Left ventricle myocardium inferior (tissue), 1 donor: Measurements from ENCODE around the gene EXOG. TPM values are rescaled to one million over a fixed set of nuclear protein-coding genes. Genes with fewer than 3 reads are reported as not detected.
"Not testable (repeated sequence)": the region's sequence is repeated elsewhere in the genome, so short reads cannot be mapped to it uniquely, and the experiment has no call there.

Source experiments
- DNase-seq: peaks from one replicate; pipeline ENCODE4 v3.0.0-alpha.2; 2020
- H3K27ac ChIP-seq: fragments of 200-600 bp; replicated peaks from 2 replicates; pipeline ENCODE4 v1.8.0; 2021
- H3K27me3 ChIP-seq: fragments of 200-600 bp; 2 replicates; pipeline ENCODE4 v1.8.0; 2021; ENCODE audit warnings: low read depth
- H3K36me3 ChIP-seq: fragments of 200-600 bp; 2 replicates; pipeline ENCODE4 v1.8.0; 2021
- H3K4me1 ChIP-seq: fragments of 200-600 bp; 2 replicates; pipeline ENCODE4 v1.8.0; 2021
- H3K4me3 ChIP-seq: fragments of 200-600 bp; 2 replicates; pipeline ENCODE4 v1.8.0; 2021; ENCODE audit warnings: mild to moderate bottlenecking, moderate library complexity
- H3K9me3 ChIP-seq: fragments of 200-600 bp; replicated peaks from 2 replicates; pipeline ENCODE4 v1.8.0; 2021
- CTCF ChIP-seq: fragments of 200-600 bp; IDR thresholded peaks from 2 replicates; pipeline ENCODE4 v1.8.0; 2021; ENCODE audit warnings: antibody characterized with exemption, mild to moderate bottlenecking, borderline replicate concordance
- intact Hi-C: fragments of 100-400 bp; cut with micrococcal nuclease; formaldehyde crosslinking; loops from one replicate; pipeline ENCODE4 v1.11.0; 2022
- total RNA-seq: library from RNA; stranded (reverse); fragmentation: NEBNext Ultra II Directional; extraction: Animal tissue kit (Norgen Biotek cat#: 25700); gene quantifications from one replicate; pipeline ENCODE4 v1.2.1, GENCODE V29; 2021
- donor health status: DM: no; HTN: yes; CAD: no; lungs with severe emphysema.

EXOG gene
- total RNA-seq, 1 donor from 2014 or later, result 27.9 TPM

- Histone ChIP-seq H3K9me3 (no peaks in the 10 kb centered on the region), H3K36me3 (peaks cover 31% of the 10 kb centered on the region), H3K27ac (no peak overlapping the region), H3K4me3 (no peak overlapping the region), H3K27me3 (no peaks in the 10 kb centered on the region), H3K4me1 (peaks cover 22% of the 10 kb centered on the region)
- no peak for DNase-seq
- TF ChIP-seq CTCF, result no peak
- intact Hi-C loops, result no loop called here
Measured at GRCh38 chr3:38564631-38565338, 68.6 kb downstream of the EXOG start.

- DNase-seq, result no peak
- Histone ChIP-seq H3K27ac (peak overlapping the region; percentile 33), H3K4me1 (peaks cover 22% of the 10 kb centered on the region), H3K9me3 (no peaks in the 10 kb centered on the region), H3K36me3 (peaks cover 30% of the 10 kb centered on the region), H3K4me3 (no peak overlapping the region), H3K27me3 (no peaks in the 10 kb centered on the region)
- TF ChIP-seq CTCF, result no peak
- intact Hi-C loops, result no loop called here
Measured at GRCh38 chr3:38565339-38566214, 69.4 kb downstream of the EXOG start.

DNA sequence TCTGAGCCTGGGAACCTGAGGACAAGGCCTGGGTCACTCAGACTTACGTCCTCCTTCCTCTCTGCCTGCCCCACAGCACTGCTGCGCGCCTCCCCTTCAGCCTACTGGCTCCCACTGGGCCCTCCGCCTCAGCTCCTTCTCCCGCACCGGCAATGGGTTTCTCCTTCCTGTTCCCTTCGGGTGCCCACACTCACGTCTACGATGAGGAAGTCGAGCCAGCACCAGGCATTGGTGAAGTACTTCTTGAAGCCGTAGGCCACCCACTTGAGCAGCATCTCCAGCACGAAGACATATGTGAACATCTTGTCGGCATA, 70.0 kb downstream of the EXOG start:
- H3K27ac ChIP-seq, result peak overlapping the region; percentile 33
- no peaks in the 10 kb centered on the region for H3K9me3 ChIP-seq
- H3K36me3 ChIP-seq, result peaks cover 36% of the 10 kb centered on the region
- intact Hi-C loops, result no loop called here
- H3K4me3 ChIP-seq, result no peak overlapping the region
- peaks cover 22% of the 10 kb centered on the region for H3K4me1 ChIP-seq
- no peak for DNase-seq
- TF ChIP-seq CTCF, result no peak
- H3K27me3 ChIP-seq, result no peaks in the 10 kb centered on the region

DNA sequence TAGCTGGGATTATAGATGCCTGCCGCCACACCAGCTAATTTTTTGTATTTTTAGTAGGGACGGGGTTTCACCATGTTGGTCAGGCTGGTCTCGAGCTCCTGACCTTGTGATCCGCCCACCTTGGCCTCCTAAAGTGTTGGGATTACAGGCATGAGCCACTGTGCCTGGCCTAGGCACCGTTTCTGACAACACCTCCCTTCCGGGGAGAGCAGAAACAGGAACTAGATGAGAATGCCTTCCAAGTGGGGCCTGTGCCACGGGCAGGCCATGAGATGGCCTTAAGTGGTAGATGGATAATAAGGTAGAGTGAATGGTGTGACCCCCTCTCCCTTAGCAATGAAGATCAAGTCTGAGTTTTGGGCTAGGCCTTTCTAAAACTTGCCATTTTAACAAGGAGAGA, 70.7 kb downstream of the EXOG start:
- H3K27ac ChIP-seq, result peak overlapping the region; percentile 33
- H3K27me3 ChIP-seq, DNase-seq, intact Hi-C loops, H3K9me3 ChIP-seq, H3K4me3 ChIP-seq: not testable (repeated sequence)
- H3K4me1 ChIP-seq, result peaks cover 19% of the 10 kb centered on the region
- peaks cover 37% of the 10 kb centered on the region for H3K36me3 ChIP-seq

DNA sequence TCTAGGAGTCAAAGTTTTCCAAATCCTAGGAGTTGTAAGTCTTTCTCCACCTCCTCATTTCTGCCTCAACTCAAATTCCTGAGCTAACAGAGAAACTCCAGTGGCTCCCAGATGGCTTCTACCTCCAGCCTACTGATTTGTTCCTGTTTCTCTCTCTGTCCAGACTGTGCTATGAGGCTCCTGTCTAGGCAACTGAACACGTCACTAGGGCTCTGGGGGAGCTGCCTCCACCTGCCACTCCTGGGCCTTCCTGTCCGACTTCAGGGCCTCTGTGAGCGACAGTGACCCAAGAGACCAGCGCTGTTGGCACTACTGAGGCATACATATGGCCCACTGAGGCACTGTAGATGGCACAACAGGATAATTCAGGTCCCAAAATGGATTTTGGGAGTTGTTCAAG, 71.4 kb downstream of the EXOG start:
- intact Hi-C loops, result no loop called here
- Histone ChIP-seq H3K27me3 (no peaks in the 10 kb centered on the region), H3K4me1 (peaks cover 12% of the 10 kb centered on the region), H3K36me3 (peaks cover 41% of the 10 kb centered on the region), H3K27ac (peak overlapping the region; percentile 33), H3K4me3 (no peak overlapping the region), H3K9me3 (no peaks in the 10 kb centered on the region)
- no peak for TF ChIP-seq CTCF
- no peak for DNase-seq

DNA sequence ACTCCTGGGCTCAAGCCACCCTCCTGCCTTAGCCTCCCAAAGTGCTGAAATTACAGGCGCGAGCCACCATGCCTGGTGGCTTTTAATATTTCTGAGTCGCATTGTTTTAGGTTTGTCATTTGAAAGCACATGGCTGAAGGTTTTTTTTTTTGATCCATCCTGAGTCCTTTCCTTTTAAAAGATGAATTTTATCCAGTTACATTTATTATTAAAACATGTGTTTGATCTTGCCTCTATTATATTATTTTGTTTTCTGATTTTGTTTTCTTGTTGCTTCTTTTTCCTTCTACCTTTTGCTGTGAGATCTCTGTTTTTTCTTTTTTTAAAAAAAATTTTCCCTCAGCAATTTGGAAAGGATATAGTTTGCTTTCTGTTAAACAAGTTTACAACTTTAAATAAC, 77.0 kb downstream of the EXOG start:
- Histone ChIP-seq H3K27ac (peak overlapping the region; percentile 29), H3K4me3 (no peak overlapping the region), H3K4me1 (peaks cover 37% of the 10 kb centered on the region), H3K27me3 (no peaks in the 10 kb centered on the region), H3K36me3 (peaks cover 63% of the 10 kb centered on the region), H3K9me3 (peaks cover 12% of the 10 kb centered on the region)
- intact Hi-C loops, result no loop called here
- DNase-seq, result no peak
- no peak for TF ChIP-seq CTCF
